Central memory CD4-positive, alpha-beta T cell (primary cell): ENCODE measurements around the gene FAM193A.
"Not testable (repeated sequence)": the region's sequence is repeated elsewhere in the genome, so short reads cannot be mapped to it uniquely, and the experiment has no call there.

Experiments
- DNase-seq: peaks from one replicate; pipeline ENCODE4 v3.0.0; 2022

Gene FAM193A

GRCh38 chr4:2697995-2698414, 161.6 kb downstream of the FAM193A start:
- DNase-seq: no peak

- no peak for DNase-seq
Measured at GRCh38 chr4:2698504-2698903, 162.1 kb downstream of the FAM193A start.

- DNase-seq: no peak
Measured at GRCh38 chr4:2698951-2699505, 162.6 kb downstream of the FAM193A start.

- no peak for DNase-seq
Measured at GRCh38 chr4:2699534-2699933, 163.1 kb downstream of the FAM193A start.

GRCh38 chr4:2700031-2700430, 163.6 kb downstream of the FAM193A start:
- no peak for DNase-seq

- no peak for DNase-seq
Measured at GRCh38 chr4:2702361-2702760, 165.9 kb downstream of the FAM193A start.

GRCh38 chr4:2702770-2703169, 166.3 kb downstream of the FAM193A start:
- DNase-seq: no peak

- no peak for DNase-seq
Measured at GRCh38 chr4:2712261-2712842, 175.9 kb downstream of the FAM193A start.

- DNase-seq: no peak
Measured at GRCh38 chr4:2713337-2713736, 176.9 kb downstream of the FAM193A start.

- peak; percentile 51 for DNase-seq
Measured at GRCh38 chr4:2714061-2714770, 177.8 kb downstream of the FAM193A start.

- DNase-seq: no peak
Measured at GRCh38 chr4:2714918-2715317, 178.5 kb downstream of the FAM193A start.

GRCh38 chr4:2715426-2715825, 179.0 kb downstream of the FAM193A start:
- DNase-seq: no peak

- no peak for DNase-seq
Measured at GRCh38 chr4:2716236-2716635, 179.8 kb downstream of the FAM193A start.

- no peak for DNase-seq
Measured at GRCh38 chr4:2721586-2721985, 185.1 kb downstream of the FAM193A start.

GRCh38 chr4:2722033-2722432, 185.6 kb downstream of the FAM193A start:
- no peak for DNase-seq

- DNase-seq: no peak
Measured at GRCh38 chr4:2723751-2724150, 187.3 kb downstream of the FAM193A start.

GRCh38 chr4:2725380-2725779, 188.9 kb downstream of the FAM193A start:
- no peak for DNase-seq

GRCh38 chr4:2726881-2727280, 190.4 kb downstream of the FAM193A start:
- not testable (repeated sequence) for DNase-seq

- DNase-seq: no peak
Measured at GRCh38 chr4:2728221-2728620, 191.8 kb downstream of the FAM193A start.

- no peak for DNase-seq
Measured at GRCh38 chr4:2728806-2729532, 192.5 kb downstream of the FAM193A start.

- DNase-seq: no peak
Measured at GRCh38 chr4:2729533-2729875, 193.1 kb downstream of the FAM193A start.

- DNase-seq: no peak
Measured at GRCh38 chr4:2731907-2732317, 195.5 kb downstream of the FAM193A start.

- no peak for DNase-seq
Measured at GRCh38 chr4:2732526-2732925, 196.1 kb downstream of the FAM193A start.
